PC-3 (cell line): ENCODE measurements around the gene NFIC. TPM values are rescaled to one million over a fixed set of nuclear protein-coding genes. Genes with fewer than 3 reads are reported as not detected.

Source experiments
- ATAC-seq: fragments of 200-7000 bp; cut with Tn5 transposase; 2 replicates; pipeline ENCODE4 v1.9.1; 2020; ENCODE audit warnings: mild to moderate bottlenecking, moderate library complexity
- BruUV-seq: library from RNA; stranded (reverse); fragments of 400-500 nt; replicated peaks from 2 replicates; lab custom pipeline; 2021; lab: Mats Ljungman, UMichigan
- CTCF ChIA-PET: fragments of 300-600 bp; sonication (Branson Sonifier 250); formaldehyde crosslinking; loops from one replicate; lab custom pipeline; 2022; ENCODE audit warnings: antibody characterized with exemption; lab: Charles Lee
- POLR2A ChIA-PET: fragments of 300-600 bp; sonication (Branson Sonifier 250); formaldehyde crosslinking; loops from one replicate; lab custom pipeline; 2022; ENCODE audit warnings: antibody characterized with exemption; ENCODE audit not compliant: unreplicated experiment; lab: Charles Lee
- DNase-seq: peaks from one replicate; pipeline ENCODE4 v3.0.0-alpha.2; 2015
- H2AFZ ChIP-seq: fragments of 300-600 bp; sonication (generic); 2 replicates; pipeline ENCODE4 v1.6.0; 2016; ENCODE audit warnings: antibody characterized with exemption, low read length
- H3F3A ChIP-seq: fragments of 300-600 bp; sonication (generic); one replicate; pipeline ENCODE4 v1.6.0; 2017; ENCODE audit warnings: antibody characterized with exemption, low read length, control low read depth, mild to moderate bottlenecking; ENCODE audit not compliant: unreplicated experiment
- H3K27ac ChIP-seq: fragments of 300-600 bp; sonication (generic); 2 replicates; pipeline ENCODE4 v1.5.1; 2016; ENCODE audit warnings: mild to moderate bottlenecking, low read length
- H3K27me3 ChIP-seq: fragments of 300-600 bp; sonication (generic); 2 replicates; pipeline ENCODE4 v1.6.1; 2016; ENCODE audit warnings: low read length, mixed read lengths
- H3K36me3 ChIP-seq: fragments of 300-600 bp; sonication (generic); 2 replicates; pipeline ENCODE4 v1.6.1; 2016; ENCODE audit warnings: low read depth, mixed run types, low read length, mixed read lengths
- H3K4me1 ChIP-seq: fragments of 300-600 bp; sonication (generic); 2 replicates; pipeline ENCODE4 v1.5.1; 2016; ENCODE audit warnings: low read length; ENCODE audit not compliant: insufficient read depth
- H3K4me2 ChIP-seq: fragments of 300-600 bp; sonication (generic); 2 replicates; pipeline ENCODE4 v1.6.0; 2016; ENCODE audit warnings: low read length
- H3K4me3 ChIP-seq: fragments of 300-600 bp; sonication (generic); 2 replicates; pipeline ENCODE4 v1.5.1; 2016; ENCODE audit warnings: mild to moderate bottlenecking, low read length, mixed read lengths
- H3K79me2 ChIP-seq: fragments of 300-600 bp; sonication (generic); 2 replicates; pipeline ENCODE4 v1.6.1; 2017; ENCODE audit warnings: low read length, mixed read lengths
- H3K9ac ChIP-seq: fragments of 300-600 bp; sonication (generic); 2 replicates; pipeline ENCODE4 v1.6.0; 2016; ENCODE audit warnings: mild to moderate bottlenecking, low read length
- H3K9me2 ChIP-seq: fragments of 300-600 bp; sonication (generic); replicated peaks from 2 replicates; pipeline ENCODE4 v1.6.1; 2016; ENCODE audit warnings: mixed run types, low read length, mixed read lengths
- H3K9me3 ChIP-seq: fragments of 300-600 bp; sonication (generic); 2 replicates; pipeline ENCODE4 v1.6.1; 2016; ENCODE audit warnings: low read length, mixed read lengths
- H4K20me1 ChIP-seq: fragments of 300-600 bp; sonication (generic); 2 replicates; pipeline ENCODE4 v1.6.1; 2016; ENCODE audit warnings: low read length, mixed read lengths
- CTCF ChIP-seq: fragments of 300-600 bp; sonication (generic); conservative IDR thresholded peaks from 2 replicates; pipeline ENCODE4 v1.5.1; 2017; ENCODE audit warnings: antibody characterized with exemption, low read depth, mild to moderate bottlenecking, low read length
- EZH2 ChIP-seq: fragments of 300-600 bp; sonication (generic); IDR thresholded peaks from one replicate; pipeline ENCODE4 v1.6.1; 2017; ENCODE audit warnings: antibody characterized with exemption, mild to moderate bottlenecking, low read length; ENCODE audit not compliant: unreplicated experiment
- EZH2phosphoT487 ChIP-seq: fragments of 300-600 bp; sonication (generic); IDR thresholded peaks from 2 replicates; pipeline ENCODE4 v1.6.1; 2018; ENCODE audit warnings: mild to moderate bottlenecking, antibody characterized with exemption, low read length, borderline replicate concordance
- intact Hi-C: fragments of 100-400 bp; cut with micrococcal nuclease; formaldehyde crosslinking; loops from 2 replicates; pipeline ENCODE4 v1.9.0; 2023
- total RNA-seq: library from RNA; depleted of rRNA; stranded (reverse); fragments of >200 nt; gene quantifications from 2 replicates; pipeline ENCODE4 v1.2.3, GENCODE V29; 2014

NFIC gene
- total RNA-seq, 1 experiment from 2014 or later, result 31.7 TPM

- peaks cover 38% of the 10 kb centered on the region; the same call in 1 of the 2 replicates for H4K20me1 ChIP-seq
- POLR2A ChIA-PET, result no interaction called here
- no peaks in the 10 kb centered on the region for H3F3A ChIP-seq
- no peak overlapping the region for H3K27ac ChIP-seq
- no TSS peak for BruUV-seq
- H3K4me2 ChIP-seq, result no peak overlapping the region
- H3K4me3 ChIP-seq, result no peak overlapping the region
- H2AFZ ChIP-seq, result no peak overlapping the region
- H3K27me3 ChIP-seq, result no peaks in the 10 kb centered on the region
- no peak for TF ChIP-seq CTCF
- no peak for TF ChIP-seq EZH2
- TF ChIP-seq EZH2phosphoT487, result no peak
- peaks cover 20% of the 10 kb centered on the region for H3K4me1 ChIP-seq
- no peak for DNase-seq
- no peaks in the 10 kb centered on the region for H3K9me3 ChIP-seq
- ATAC-seq, result no peak
- intact Hi-C loops, result no loop called here
- no peaks in the 10 kb centered on the region; the same call in 1 of the 2 replicates for H3K36me3 ChIP-seq
- no peak overlapping the region for H3K9ac ChIP-seq
- H3K9me2 ChIP-seq, result no peaks in the 10 kb centered on the region
- H3K79me2 ChIP-seq, result peaks cover 99% of the 10 kb centered on the region
- CTCF ChIA-PET, result no interaction called here
These were observed 146.3 kb downstream of the NFIC start for GRCh38 chr19:3512562-3513228.

GRCh38 chr19:3513229-3514140 lies 147.1 kb downstream of the NFIC start:
- TF ChIP-seq EZH2phosphoT487, result no peak
- no peak for TF ChIP-seq CTCF
- no peak for TF ChIP-seq EZH2
- no peaks in the 10 kb centered on the region for H3F3A ChIP-seq
- H2AFZ ChIP-seq, result no peak overlapping the region
- H3K9ac ChIP-seq, result no peak overlapping the region
- peaks cover 36% of the 10 kb centered on the region; the same call in 1 of the 2 replicates for H4K20me1 ChIP-seq
- no peak overlapping the region for H3K4me3 ChIP-seq
- ChIA-PET CTCF (no interaction called here), POLR2A (no interaction called here)
- no peak overlapping the region for H3K4me2 ChIP-seq
- DNase-seq, result no peak
- no peaks in the 10 kb centered on the region; the same call in 1 of the 2 replicates for H3K36me3 ChIP-seq
- no TSS peak for BruUV-seq
- intact Hi-C loops, result no loop called here
- no peak for ATAC-seq
- H3K27me3 ChIP-seq, result no peaks in the 10 kb centered on the region
- H3K27ac ChIP-seq, result no peak overlapping the region
- no peaks in the 10 kb centered on the region for H3K9me2 ChIP-seq
- H3K9me3 ChIP-seq, result no peaks in the 10 kb centered on the region
- H3K4me1 ChIP-seq, result peaks cover 17% of the 10 kb centered on the region
- peaks cover 100% of the 10 kb centered on the region for H3K79me2 ChIP-seq
